Prostate gland (tissue), 2 donors: Measurements from ENCODE around the gene KRTAP5-8. TPM values are rescaled to one million over a fixed set of nuclear protein-coding genes. Genes with fewer than 3 reads are reported as not detected.
"Not testable (repeated sequence)": the region's sequence is repeated elsewhere in the genome, so short reads cannot be mapped to it uniquely, and the experiment has no call there.

Experiments used
- DNase-seq: peaks from one replicate; pipeline ENCODE4 v3.0.0-alpha.2; 2019; ENCODE audit warnings: low spot score
- H3K27ac ChIP-seq, 2 donors: fragments of 200-600 bp; sonication (generic); 2 replicates each; pipeline ENCODE4 v1.5.1; 2017 to 2019
- H3K27me3 ChIP-seq: fragments of 200-600 bp; sonication (generic); replicated peaks from 2 replicates; pipeline ENCODE4 v1.5.1; 2019; ENCODE audit not compliant: insufficient read depth
- H3K36me3 ChIP-seq, 2 donors: fragments of 200-600 bp; sonication (generic); 1 replicate in 1 of 2; 2 replicates in 1 of 2; pipeline versions ENCODE4 v1.5.1 to v1.8.1; 2017 to 2019
- H3K4me1 ChIP-seq: fragments of 200-600 bp; sonication (generic); replicated peaks from 2 replicates; pipeline ENCODE4 v1.5.1; 2019
- H3K4me3 ChIP-seq, 2 donors: fragments of 200-600 bp; sonication (generic); 2 replicates each; pipeline ENCODE4 v1.5.1; 2017 to 2019
- H3K9me3 ChIP-seq: fragments of 200-600 bp; sonication (generic); 2 replicates; pipeline ENCODE4 v1.5.1; 2017
- CTCF ChIP-seq, 4 experiments: fragments of 200-600 bp in 2 of 4; fragments of 450-650 bp in 2 of 4; sonication (generic) in 2 of 4; IDR thresholded peaks; 1 replicate in 3 of 4; 2 replicates in 1 of 4; pipeline ENCODE4 v1.5.1; 2016 to 2019; ENCODE audit warnings: antibody characterized with exemption in 4 of 4, mild to moderate bottlenecking in 2 of 4, moderate library complexity in 2 of 4
- POLR2A ChIP-seq: fragments of 450-650 bp; IDR thresholded peaks from one replicate; pipeline ENCODE4 v1.6.1; 2016; ENCODE audit warnings: antibody characterized with exemption, mild to moderate bottlenecking
- POLR2AphosphoS5 ChIP-seq: sonication (generic); formaldehyde crosslinking; IDR thresholded peaks from one replicate; pipeline ENCODE4 v1.6.1; 2017; ENCODE audit warnings: antibody characterized with exemption
- WGBS: methylation state at CpG from one replicate; pipeline ENCODE4 v1.1.5; 2018; 5-methylcytosine and 5-hydroxymethylcytosine counted together
- intact Hi-C: fragments of 100-400 bp; cut with DNase I; formaldehyde crosslinking; loops from one replicate; pipeline ENCODE4 v1.14.2; 2022
- total RNA-seq, 2 donors: library from RNA; depleted of rRNA; stranded (reverse); fragments of >200 nt; gene quantifications; one replicate each; pipeline ENCODE4 v1.1.0, GENCODE V29; 2016

The KRTAP5-8 gene
- total RNA-seq, 2 donors from 2014 or later = 2.8 TPM; not detected in 1

- H3K27me3 ChIP-seq = no peaks in the 10 kb centered on the region
- TF ChIP-seq POLR2A (no peak), CTCF (IDR thresholded peaks at IDR 0.05) (no peak)
- no peaks in the 10 kb centered on the region for H3K36me3 ChIP-seq
Measured at GRCh38 chr11:71562120-71562519, 24.3 kb downstream of the KRTAP5-8 start.

GRCh38 chr11:71563406-71563805 lies 25.6 kb downstream of the KRTAP5-8 start:
- no peak for DNase-seq
- H3K27me3 ChIP-seq = no peaks in the 10 kb centered on the region
- H3K4me3 ChIP-seq = no peak overlapping the region
- intact Hi-C loops = no loop called here
- H3K27ac ChIP-seq = no peak overlapping the region
- no peaks in the 10 kb centered on the region for H3K4me1 ChIP-seq
- H3K36me3 ChIP-seq = no peaks in the 10 kb centered on the region
- no peaks in the 10 kb centered on the region for H3K9me3 ChIP-seq
- TF ChIP-seq POLR2AphosphoS5 (no peak), CTCF (IDR thresholded peaks at IDR 0.05) (no peak), POLR2A (no peak)
- WGBS = 35% methylated on average over 8 of the region's 8 CpGs

More at GRCh38 chr11:71562120-71562519, 24.3 kb downstream of the KRTAP5-8 start:
- intact Hi-C loops = no loop called here
- no peaks in the 10 kb centered on the region for H3K4me1 ChIP-seq
- no peak overlapping the region for H3K27ac ChIP-seq
- no peak overlapping the region for H3K4me3 ChIP-seq
- no peak for DNase-seq
- H3K9me3 ChIP-seq = no peaks in the 10 kb centered on the region

- H3K4me1 ChIP-seq = no peaks in the 10 kb centered on the region
- no peak overlapping the region for H3K4me3 ChIP-seq
- TF ChIP-seq POLR2AphosphoS5 (no peak), POLR2A (no peak), CTCF (IDR thresholded peaks at IDR 0.05) (no peak)
- H3K36me3 ChIP-seq = no peaks in the 10 kb centered on the region
- H3K9me3 ChIP-seq = no peaks in the 10 kb centered on the region
- WGBS = 92% methylated on average over 4 of the region's 4 CpGs
- no peak for DNase-seq
- no peak overlapping the region for H3K27ac ChIP-seq
- intact Hi-C loops = no loop called here
- no peaks in the 10 kb centered on the region for H3K27me3 ChIP-seq
Measured at GRCh38 chr11:71564430-71564829, 26.6 kb downstream of the KRTAP5-8 start.

GRCh38 chr11:71565263-71565662 lies 27.4 kb downstream of the KRTAP5-8 start, which contains the start of gene KRTAP5-10:
Gene KRTAP5-10, plus strand, starts transcription at chr11:71565563. Its CDS starts 25 bp downstream, at chr11:71565588.
- DNase-seq = no peak
- intact Hi-C loops = no loop called here
- H3K4me1 ChIP-seq = no peaks in the 10 kb centered on the region
- H3K27ac ChIP-seq = no peak within 1 kb of the TSS
- H3K36me3 ChIP-seq = no peaks in the 10 kb centered on the region
- H3K4me3 ChIP-seq = no peak within 1 kb of the TSS
- no peaks in the 10 kb centered on the region for H3K27me3 ChIP-seq
- no peak for TF ChIP-seq POLR2A
- TF ChIP-seq POLR2AphosphoS5 = no peak
- no peak for TF ChIP-seq CTCF (IDR thresholded peaks at IDR 0.05)
- no peaks in the 10 kb centered on the region for H3K9me3 ChIP-seq
- 36% methylated on average over 5 of the region's 5 CpGs for WGBS

GRCh38 chr11:71566081-71566620 lies 28.3 kb downstream of the KRTAP5-8 start:
- no peak for TF ChIP-seq POLR2AphosphoS5
- no peak for TF ChIP-seq POLR2A
- no peak for TF ChIP-seq CTCF (IDR thresholded peaks at IDR 0.05)
- Histone ChIP-seq H3K9me3 (no peaks in the 10 kb centered on the region), H3K36me3 (no peaks in the 10 kb centered on the region), H3K27me3 (no peaks in the 10 kb centered on the region), H3K4me1 (no peaks in the 10 kb centered on the region), H3K4me3 (no peak overlapping the region), H3K27ac (no peak overlapping the region)
- no peak for DNase-seq
- WGBS = 72% methylated on average over 10 of the region's 10 CpGs
- intact Hi-C loops = no loop called here

- DNase-seq, H3K36me3 ChIP-seq, intact Hi-C loops, H3K9me3 ChIP-seq, H3K27me3 ChIP-seq, H3K4me3 ChIP-seq, H3K4me1 ChIP-seq, H3K27ac ChIP-seq: not testable (repeated sequence)
- 69% methylated on average over 21 of the region's 21 CpGs for WGBS
Measured at GRCh38 chr11:71566626-71567599, 29.1 kb downstream of the KRTAP5-8 start.

GRCh38 chr11:71567633-71568032 lies 29.8 kb downstream of the KRTAP5-8 start:
- 77% methylated on average over 8 of the region's 8 CpGs for WGBS

More at GRCh38 chr11:71567633-71568032, 29.8 kb downstream of the KRTAP5-8 start:
- H3K27ac ChIP-seq, intact Hi-C loops, H3K4me1 ChIP-seq, DNase-seq, H3K27me3 ChIP-seq, H3K36me3 ChIP-seq, H3K9me3 ChIP-seq, H3K4me3 ChIP-seq: not testable (repeated sequence)
